ENCODE measurements around the gene CLEC2D.
"Not testable (repeated sequence)": the region's sequence is repeated elsewhere in the genome, so short reads cannot be mapped to it uniquely, and the experiment has no call there.

The CLEC2D gene, protein sequence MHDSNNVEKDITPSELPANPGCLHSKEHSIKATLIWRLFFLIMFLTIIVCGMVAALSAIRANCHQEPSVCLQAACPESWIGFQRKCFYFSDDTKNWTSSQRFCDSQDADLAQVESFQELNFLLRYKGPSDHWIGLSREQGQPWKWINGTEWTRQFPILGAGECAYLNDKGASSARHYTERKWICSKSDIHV

DNA sequence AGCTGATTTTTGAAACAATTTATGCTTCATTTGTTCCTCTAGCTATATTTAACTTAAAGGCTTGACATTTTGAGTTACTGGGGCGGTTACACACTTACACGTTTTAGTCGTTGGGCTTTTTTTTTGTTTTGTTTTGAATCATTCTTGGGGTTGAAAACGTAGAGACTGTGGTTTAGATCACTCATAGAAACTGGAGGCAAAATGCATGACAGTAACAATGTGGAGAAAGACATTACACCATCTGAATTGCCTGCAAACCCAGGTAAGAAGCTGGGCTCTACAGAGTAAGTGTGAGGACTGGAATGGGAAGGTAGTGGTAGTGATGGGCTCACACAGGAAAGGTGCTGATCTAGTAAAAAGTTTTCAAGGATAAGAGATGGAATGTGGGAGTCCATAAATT is at the start of gene CLEC2D:
Gene CLEC2D (plus strand): TSS at position 180 of the 400 bp plus-strand sequence. CDS start 22 bp downstream, at position 202.
- DNase-seq = no peak

DNA sequence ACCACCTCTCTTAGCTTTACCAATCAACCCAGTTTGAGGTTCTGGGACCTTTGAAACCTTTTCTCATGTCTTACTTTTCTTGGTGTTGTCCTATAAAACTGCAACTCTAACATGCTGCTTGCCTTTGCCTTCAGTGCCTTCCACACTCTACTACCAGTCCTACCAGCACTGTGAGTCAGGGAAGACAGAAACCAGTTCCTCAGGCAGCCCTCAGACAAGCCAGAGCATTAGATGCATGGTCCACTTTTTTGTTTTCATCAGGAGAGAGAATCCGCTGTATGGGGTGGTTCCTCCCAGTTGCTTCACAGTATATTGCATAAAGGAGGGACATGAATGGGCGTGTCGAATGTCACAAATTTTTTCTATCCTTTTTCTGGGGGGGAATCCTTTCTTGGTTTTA is 44.5 kb upstream of the CLEC2D start:
- DNase-seq = no peak

DNA sequence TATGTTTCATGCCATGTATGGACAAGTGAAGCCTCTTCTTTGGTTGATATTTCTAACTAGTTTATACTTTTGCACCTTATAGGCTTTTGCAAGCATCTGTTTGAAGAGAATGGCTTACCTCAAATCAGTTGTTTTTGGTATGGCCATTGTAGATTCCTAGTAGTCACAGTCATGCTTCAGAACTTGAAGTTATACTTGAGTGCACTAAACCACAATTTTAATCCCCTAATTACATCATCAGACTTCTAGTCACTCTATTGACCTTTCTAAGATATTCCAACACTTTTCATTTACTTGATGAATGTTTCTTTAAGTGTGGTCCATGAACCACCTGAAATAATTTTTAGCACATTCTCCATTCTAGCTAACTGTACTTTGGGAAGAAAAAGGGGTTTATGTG is 43.2 kb upstream of the CLEC2D start:
- no peak for DNase-seq

DNA sequence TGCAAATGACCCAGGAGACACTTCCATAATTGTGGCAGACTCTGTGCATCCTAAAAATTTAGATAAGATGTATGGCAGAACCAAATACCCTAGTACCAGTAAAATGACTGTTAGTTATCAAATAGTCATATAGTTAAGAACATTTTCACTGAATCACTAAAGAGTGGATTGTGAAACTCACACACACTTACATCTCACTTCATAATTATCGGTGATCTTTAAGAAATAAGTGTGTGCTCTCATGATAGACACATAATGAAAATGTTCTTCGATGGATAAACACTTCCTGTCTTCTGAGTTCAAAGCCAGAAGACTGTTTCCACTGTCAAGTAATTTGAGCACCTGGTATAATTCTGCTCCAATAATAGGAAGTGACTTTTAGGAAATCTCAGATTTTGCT is 42.7 kb upstream of the CLEC2D start:
- no peak for DNase-seq

DNA sequence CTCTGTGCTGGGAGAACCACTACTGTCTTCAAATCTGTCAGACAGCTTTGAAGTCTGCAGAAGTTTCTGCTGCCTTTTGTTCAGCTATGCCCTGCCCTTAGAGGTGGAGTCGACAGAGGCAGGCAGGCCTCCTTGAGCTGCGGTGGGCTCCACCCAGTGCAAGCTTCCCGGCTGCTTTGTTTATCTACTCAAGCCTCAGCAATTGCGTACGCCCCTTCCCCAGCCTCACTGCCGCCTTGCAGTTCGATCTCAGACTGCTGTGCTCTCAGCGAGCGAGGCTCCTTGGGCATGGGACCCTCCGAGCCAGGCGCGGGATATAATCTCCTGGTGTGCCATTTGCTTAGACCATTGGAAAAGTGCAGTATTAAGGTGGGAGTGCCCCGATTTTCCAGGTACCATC is 36.7 kb upstream of the CLEC2D start:
- DNase-seq = no peak

DNA sequence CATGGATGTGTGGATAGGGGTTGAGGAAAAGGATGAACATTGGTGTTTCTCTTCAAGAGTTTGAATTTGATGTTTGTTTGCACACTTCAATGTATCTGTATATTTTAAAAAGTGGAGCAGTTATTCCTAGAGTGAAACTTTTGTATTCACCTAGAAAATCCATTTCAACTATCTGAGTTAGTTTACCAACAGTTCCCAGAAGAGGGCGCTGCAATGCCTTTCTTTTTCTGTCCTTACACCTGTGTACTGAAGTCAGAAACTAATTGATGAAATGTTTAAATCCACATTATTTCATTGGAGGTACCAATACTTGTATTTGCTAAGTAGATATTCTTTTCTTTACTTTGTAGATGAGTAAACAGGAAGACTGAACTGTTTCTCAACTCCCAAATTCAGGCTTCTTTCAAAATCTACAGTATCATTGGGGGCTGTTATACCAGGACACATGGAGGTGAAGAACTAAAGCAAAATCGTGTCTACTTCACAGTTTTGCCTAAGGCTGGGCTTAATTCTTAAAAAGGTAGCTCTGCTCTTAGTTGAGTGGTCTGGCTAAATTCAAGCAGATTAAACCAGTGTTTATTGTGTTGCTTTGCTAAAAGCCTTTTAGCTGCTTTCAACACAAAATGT is 35.2 kb upstream of the CLEC2D start:
- peak; percentile 6 for DNase-seq

DNA sequence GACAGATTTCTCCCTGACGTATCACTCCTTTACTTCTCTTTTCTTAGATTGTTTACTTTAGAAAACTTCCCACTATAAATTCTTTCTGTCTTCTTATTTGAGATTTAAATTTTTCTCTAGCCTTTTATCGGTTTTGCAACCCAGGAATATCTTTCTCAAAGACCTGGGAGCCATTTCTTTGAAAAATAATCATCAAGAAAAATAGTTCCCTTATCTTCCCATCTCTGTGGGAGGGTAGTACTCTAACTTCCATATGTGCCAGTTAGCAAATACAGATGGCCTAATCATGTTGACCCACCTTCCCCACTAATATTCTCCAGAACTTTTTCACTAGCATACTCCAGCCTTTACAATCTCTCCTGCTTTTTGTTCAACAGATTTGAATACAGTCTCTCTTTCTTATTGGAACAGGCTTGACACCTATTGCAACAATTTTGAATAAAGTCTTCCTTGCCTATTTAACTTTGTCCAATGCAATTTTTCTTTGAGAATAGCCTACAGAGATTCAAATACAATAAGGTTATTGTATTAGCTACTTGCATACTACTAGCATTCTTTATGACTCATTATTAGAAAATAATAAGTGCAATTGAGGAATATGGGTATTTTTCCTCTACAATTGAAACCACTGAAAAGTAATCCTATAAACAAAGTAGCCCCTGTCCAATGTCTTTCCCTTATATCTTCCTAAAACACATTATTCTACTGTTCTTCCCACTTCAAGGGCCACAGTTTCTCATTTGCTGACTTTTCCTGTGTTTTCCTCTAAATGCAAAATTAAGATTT is 34.4 kb upstream of the CLEC2D start:
- DNase-seq = no peak

DNA sequence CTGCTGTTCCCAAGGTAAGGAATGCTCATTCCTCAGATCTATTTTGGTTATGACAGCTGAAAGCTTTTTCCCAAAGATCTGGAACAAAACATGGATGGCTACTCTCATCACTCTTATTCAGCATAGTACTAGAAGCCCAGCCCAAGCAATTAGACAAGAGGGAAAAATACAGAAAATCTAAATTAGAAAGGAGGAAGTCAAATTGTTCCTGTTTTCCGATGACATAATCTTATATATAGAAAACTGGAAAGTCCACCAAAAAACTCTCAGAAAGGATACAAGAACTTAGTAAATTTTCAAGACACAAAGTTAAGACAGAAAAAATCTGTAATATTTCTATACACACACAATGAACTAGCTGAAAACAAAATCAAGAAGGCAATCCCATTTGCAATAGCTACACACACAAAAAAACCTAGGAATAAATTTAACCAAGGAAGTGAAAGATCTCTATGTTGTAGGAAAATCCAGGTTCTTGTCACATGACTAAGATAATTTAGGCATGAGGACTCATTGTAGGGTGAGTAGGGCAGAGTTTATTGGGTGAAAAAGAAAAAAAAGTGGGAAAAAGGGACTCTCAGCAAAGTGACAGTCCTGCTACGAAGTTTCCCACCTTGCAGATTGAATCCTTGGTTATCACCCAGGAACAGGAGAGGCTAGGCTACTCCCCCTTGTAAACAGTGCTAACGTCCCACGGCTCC is 33.2 kb upstream of the CLEC2D start:
- no peak for DNase-seq

DNA sequence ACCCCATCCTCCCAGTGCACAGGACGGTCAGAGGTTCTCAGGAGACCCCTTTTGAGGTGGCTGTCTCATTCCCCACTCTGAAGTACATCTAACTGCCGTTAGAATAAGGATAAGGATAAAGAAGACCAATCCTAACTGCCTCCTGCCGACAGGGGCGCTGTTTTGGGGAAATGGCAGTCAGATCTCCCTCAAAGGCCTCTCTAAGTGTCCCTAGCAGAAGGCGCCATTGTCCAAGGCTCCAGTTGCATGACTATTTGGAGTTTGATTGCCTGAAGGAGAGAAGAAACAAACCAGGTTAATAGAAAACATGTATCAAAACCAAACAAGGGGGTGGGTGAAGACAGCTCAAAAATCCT is 32.7 kb upstream of the CLEC2D start:
- no peak for DNase-seq

DNA sequence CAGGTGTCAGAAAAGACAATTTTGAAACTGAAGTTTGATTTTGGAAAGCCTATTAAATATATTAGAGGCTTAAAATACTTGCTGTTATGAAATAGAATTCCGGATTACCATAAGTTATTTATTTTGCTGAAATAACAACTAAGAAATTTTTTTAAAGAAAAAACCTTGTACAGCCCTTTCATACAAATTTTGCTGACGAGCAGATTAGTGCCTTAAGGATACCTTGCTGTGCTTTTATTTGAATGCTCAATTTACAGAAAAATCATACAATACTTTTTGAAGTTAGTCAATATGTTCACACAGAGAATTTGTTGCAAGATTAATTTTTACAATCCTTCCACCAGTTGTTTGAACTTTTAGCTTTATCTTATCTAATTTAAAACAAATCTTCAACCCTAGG is 29.5 kb upstream of the CLEC2D start:
- DNase-seq = no peak

DNA sequence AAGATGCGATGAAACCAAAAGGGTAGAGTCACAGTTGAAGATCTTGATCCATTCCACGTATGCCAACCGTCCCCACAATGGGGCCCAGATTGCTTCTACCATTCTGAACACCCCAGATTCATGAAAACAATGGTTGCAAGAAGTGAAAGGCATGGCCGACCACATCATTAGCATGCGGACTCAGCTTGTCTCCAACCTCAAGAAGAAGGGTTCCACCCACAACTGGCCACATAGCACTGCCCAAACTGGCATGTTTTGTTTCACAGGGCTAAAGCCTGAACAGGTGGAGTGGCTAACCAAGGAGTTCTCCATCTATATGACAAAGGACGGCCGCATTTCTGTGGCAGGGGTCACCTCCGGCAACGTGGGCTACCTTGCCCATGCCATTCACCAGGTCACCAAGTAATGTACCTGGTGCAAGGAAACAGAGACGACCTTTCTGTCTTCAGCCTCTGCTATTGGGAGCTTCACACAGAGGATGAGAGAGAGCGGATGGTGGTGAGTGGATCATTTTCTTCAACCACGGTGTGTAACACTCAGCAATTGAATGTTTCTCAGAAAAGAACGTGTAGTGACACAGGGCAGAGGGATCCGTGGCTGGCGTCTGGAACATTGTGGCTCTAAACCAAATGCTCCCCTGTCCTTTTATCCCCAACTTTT is 26.8 kb upstream of the CLEC2D start:
- DNase-seq = no peak

DNA sequence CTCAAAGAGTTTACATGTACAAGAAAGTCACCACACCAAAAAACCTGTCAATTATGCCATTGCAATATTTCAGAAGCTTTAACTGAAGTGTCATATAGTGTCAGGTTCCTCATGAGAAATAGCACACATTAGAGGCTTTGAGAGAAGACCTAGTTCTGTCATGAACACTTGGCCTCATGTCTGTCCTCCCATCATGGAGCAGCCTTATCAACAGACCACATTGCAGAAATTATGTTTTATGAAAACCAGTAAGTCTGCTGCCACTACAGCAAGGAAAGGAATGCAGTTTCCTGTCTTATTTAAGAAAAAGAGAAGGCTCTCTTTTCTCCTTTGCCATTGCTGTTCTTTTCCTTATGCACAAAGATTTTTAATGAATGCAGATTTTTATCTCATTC is 26.2 kb upstream of the CLEC2D start:
- DNase-seq = no peak

DNA sequence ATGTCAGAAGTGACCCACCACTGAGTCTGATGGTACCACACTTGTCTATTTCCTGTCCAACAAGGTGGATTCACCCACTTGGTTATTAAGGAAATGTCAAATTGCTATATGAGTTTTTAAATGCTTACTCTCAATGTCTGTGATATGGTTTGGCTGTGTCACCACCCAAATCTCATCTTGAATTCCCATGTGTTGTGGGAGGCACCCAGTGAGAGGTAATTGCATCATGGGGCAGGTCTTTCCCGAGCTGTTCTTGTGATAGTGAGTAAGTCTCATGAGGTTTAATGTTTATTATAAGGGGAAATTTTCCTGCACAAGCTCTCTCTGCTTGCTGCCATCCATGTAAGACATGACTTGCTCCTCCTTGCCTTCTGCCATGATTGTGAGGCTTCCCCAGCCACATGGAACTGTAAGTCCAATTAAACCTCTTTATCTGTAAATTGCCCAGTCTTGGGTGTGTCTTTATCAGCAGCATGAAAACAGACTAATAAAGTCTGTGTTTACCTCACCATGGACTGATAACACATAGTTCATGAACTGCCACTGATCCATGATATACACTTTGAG is 24.4 kb upstream of the CLEC2D start:
- not testable (repeated sequence) for DNase-seq

DNA sequence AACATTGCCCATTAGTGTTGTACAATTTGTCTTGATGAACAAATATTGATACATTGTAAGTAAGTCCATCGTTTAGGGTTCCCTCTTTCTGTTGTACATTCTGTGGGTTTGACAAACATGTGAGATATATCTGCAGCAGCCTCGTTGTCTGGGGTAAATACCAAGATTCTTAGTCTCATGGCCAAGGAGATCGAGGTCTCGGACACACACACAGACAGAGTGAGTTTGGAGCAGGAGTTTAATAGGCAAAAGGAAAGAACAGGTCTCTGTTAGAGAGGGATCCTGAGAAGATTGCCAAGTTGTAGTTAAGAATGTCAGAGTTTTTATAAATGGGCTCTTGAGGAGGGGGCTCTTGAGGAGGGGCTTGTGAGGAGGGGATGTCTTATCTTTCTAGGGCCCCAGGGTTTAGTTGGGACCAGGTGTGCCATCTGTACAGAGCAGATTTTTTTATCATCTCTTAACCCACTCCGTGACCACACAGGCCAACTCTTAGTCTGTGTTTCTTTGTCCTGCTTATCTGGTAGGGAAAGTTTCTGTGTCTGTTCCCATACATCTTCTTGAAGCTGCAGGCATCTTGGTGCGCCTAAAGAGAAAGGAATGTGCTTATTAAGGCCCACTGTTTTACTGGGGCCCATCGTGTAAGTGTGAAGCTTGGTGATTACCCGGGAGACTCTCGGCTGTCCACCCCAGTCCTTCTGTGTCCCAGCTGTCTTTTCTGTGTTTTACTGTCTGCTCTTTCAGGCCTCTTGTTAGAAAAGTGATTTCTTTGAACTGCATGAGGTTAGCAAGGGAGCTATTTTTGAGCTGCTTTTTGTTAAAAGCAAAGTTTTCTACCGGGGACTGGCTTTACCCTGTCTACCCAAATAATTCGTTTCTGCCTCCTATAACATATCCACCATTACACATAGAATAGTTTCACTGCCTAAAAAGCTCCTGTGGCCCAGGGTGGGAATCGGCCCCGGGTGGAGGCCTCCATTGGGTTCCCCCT is 22.4 kb upstream of the CLEC2D start:
- DNase-seq = no peak

DNA sequence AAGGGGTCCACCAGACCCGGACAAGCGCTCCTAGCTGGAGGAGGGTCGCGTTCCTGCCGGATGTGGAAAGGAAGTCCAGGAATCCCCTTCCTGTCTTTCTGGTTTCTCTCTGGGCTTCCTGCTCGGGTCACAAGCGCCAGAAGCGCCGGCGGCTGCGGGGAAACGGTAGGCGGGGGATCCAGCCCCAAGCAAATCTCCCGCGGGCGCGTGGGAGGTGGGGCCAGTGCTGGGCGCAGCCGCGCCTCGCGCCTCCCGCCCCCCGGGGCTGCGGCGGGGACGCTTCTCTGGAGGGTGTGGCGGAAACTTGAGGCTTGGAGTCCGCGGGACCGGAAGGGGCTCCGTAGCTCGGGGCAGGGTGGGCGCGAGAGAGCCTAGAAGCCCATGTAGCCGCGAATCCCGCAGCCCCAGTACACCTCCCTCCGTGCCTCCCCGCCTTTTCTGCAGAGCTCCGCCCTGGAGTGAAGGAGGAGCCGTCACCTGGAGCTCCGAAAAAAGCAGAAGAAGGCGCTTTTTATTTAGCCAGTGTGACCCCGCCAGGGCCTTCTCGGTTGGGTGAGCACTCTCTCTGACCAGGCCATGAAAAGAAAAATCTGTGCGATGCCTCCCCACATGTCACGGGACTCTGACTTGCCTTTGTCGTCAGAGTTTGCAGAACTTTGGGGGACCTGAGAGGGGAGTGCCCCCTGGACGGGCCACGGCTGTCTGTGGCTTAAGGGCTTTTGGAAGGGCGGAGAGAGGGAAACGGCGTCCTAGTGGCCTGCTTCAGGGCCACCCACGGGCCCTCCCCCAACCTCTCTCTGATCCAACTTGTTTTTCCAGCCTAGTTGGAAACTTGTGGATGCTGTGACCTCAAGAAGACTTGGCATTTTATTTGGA is 21.4 kb upstream of the CLEC2D start:
- peak; percentile 49 for DNase-seq

DNA sequence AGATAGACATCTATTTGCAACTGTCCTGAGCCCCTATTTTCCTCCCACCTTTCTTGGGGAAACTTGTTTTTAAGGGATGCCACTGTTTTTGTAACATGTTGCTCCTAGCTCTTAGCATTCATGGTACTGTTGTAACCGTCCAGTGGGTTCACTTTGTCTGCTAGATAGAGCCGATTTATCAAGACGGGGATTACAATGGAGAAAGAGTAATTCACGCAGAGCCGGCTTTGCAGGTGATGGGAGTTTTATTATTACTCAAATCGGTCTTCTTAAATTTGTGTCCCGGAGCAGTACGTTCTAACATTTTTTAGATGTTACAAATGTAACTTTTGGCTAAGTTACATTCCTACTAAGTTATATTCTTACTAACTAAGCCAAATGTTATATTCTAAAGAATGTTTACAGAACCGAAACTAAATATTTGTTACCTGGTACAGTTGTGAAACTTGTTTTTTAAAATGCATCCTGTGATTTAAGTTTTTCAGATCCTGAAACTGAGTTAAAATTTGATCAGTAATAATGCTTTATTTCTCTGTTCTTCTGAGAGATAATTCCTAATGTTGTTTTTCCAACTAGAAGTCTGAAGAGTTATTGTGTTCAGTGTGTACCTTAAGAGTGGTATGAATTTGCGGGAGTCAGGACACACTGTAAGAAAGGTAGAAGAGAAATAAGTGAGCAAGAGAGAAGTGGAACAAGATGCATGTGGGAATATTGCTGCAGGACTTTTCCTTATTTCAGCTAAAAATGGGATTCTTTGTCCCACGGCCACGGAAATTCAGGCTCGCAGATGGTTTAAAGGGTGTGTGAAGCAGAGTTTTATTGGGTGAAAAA is 20.6 kb upstream of the CLEC2D start:
- DNase-seq = no peak

DNA sequence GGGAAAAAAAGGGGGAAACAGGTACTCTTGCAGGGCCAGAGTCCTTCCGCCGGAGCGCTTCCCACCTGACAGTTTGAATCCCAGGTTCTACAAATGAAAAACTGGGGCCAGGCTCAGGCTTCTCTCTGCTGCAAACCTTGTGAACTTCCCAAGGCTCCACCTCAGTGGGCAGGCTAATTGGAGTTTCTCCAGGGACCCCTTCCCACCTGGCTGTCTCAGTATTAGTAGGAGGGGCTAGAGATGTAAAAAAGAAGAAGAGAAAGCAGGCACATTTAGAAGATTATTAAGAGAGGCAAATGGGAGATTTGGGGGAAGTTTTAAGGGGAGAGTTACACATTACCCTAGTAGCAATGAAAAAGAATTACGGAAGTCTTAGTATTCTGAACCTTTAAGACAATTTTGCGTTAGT is 20.0 kb upstream of the CLEC2D start:
- no peak for DNase-seq

DNA sequence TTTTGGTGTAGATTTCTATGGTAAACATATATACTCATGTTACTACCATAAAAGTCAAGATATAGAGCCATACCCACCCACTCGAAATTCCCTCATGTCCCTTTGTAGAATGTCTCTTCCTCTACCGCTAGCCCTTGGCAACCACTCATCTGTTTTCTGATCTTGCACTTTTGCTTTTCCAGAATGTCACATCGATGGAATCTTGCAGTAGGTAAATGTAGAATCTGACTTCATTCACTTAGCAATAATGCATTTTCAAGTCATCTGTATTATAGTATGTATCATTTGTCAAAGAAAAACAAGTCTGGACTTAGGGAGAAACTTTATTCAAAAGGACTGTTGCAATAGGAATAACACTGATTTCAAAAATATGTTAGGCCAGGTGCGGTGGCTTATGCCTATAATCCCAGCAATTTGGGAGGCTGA is 19.3 kb upstream of the CLEC2D start:
- DNase-seq = no peak

DNA sequence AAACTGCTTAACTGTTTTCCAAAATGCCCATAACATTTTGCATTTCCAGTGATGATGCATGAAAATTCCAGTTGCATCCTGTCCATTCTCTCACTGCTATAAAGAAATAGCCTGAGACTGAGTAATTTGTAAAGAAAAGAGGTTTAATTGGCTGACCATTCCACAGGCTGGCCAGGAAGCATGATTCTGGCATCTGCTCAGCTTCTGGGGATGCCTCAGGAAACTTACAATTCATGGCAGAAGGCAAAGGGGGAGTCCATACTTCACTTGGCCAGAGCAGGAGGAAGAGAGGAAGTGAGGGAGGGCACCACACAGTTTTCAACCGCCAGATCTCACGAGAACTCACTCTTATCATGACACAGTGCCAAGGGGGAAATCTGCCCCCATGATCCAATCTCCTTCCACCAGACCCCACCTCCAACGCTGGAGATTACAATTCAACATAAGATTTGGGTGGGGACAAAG is 18.2 kb upstream of the CLEC2D start:
- DNase-seq = no peak
